ENCODE data around the gene APLN. TPM values are rescaled to one million over a fixed set of nuclear protein-coding genes. Genes with fewer than 3 reads are reported as not detected.

Gene APLN
- 1 to 10 TPM in 2 of 4 donors, not detected in 2; 1.3 to 2.6 TPM for total RNA-seq

DNA sequence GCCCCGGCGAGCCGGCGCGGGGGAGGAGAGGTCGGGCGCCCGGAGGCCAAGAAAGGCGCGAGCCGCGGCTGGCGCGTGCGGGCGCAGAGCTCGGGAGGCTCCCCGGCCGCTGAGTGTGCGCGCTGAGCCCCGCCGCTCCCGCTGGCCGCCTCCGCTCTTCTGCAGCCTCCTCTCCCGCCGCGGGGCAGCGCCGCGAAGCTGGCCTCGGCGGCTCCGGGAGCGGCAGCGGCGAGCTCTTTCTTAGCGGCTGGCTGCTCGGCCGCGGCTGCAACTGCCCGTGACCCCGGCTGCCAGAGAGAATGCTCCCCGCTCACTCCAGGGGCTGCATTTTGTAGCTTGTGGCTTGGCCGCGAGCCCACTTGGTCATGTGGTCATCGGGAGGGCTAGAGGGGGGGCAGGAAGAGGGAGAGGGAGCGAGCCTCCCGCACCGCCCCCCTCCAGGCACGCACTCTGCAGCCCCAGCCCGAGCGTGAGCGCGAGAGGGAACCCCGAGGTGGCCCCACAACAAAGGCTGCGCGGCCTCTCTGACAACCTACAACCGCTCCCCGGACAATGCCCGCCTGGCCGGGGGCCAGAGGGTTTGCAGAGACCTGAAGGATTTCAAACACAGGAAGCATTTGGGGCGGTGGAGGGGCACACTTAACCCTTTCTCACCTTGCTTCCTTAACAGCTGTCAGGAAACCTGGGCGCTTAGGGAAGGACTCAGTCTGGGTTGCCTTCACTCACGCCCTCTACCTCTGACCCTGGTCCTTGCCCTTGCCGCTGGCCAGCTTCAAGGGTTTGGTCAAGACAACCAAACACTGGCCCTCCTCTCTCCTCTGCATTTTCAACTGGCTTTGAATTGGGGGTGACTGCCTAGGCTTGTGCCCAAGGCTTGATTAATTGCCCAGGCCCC is at the start of gene APLN:
APLN (minus strand) TSS at position 305 of the 895 bp plus-strand sequence. CDS start 326 bp downstream, outside the sequence.
- H3K27me3 ChIP-seq, result no peaks in the 10 kb centered on the region
- peak; percentile 40 to 55 for DNase-seq
- intact Hi-C loops (cut with DNase I; ENCODE audit: low total_unique reads), result no loop called here
- H3K27ac ChIP-seq, result no peak within 1 kb of the TSS
- H3K36me3 ChIP-seq, result no peaks in the 10 kb centered on the region
- TF ChIP-seq, protein P1, sequence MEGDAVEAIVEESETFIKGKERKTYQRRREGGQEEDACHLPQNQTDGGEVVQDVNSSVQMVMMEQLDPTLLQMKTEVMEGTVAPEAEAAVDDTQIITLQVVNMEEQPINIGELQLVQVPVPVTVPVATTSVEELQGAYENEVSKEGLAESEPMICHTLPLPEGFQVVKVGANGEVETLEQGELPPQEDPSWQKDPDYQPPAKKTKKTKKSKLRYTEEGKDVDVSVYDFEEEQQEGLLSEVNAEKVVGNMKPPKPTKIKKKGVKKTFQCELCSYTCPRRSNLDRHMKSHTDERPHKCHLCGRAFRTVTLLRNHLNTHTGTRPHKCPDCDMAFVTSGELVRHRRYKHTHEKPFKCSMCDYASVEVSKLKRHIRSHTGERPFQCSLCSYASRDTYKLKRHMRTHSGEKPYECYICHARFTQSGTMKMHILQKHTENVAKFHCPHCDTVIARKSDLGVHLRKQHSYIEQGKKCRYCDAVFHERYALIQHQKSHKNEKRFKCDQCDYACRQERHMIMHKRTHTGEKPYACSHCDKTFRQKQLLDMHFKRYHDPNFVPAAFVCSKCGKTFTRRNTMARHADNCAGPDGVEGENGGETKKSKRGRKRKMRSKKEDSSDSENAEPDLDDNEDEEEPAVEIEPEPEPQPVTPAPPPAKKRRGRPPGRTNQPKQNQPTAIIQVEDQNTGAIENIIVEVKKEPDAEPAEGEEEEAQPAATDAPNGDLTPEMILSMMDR (IDR thresholded peaks at IDR 0.05), result no peak
- TF ChIP-seq POLR2A (IDR thresholded peaks at IDR 0.05), result no peak
- H3K4me3 ChIP-seq, result peak within 1 kb of the TSS; percentile 23 to 32
- no peaks in the 10 kb centered on the region for H3K9me3 ChIP-seq
- no peaks in the 10 kb centered on the region for H3K4me1 ChIP-seq

- Histone ChIP-seq H3K27me3 (no peaks in the 10 kb centered on the region), H3K9me3 (peaks cover 0 to 3% of the 10 kb centered on the region in 2 donors), H3K36me3 (no peaks in the 10 kb centered on the region), H3K4me3 (no peak overlapping the region), H3K4me1 (no peaks in the 10 kb centered on the region), H3K27ac (no peak overlapping the region)
- TF ChIP-seq, protein P1 (IDR thresholded peaks at IDR 0.05), result no peak
- DNase-seq, result no peak
- intact Hi-C loops (cut with DNase I; ENCODE audit: low total_unique reads), result no loop called here
Observed at GRCh38 chrX:129704491-129704890, 49.7 kb upstream of the APLN start.

- Histone ChIP-seq H3K27ac (peak overlapping the region in 1 of 2 donors; percentile 47), H3K36me3 (no peaks in the 10 kb centered on the region), H3K9me3 (no peaks in the 10 kb centered on the region), H3K27me3 (no peaks in the 10 kb centered on the region), H3K4me3 (no peak overlapping the region), H3K4me1 (no peaks in the 10 kb centered on the region)
- intact Hi-C loops (cut with DNase I; ENCODE audit: low total_unique reads), result no loop called here
- DNase-seq, result peak; percentile 75 to 83
- no peak for TF ChIP-seq POLR2A (IDR thresholded peaks at IDR 0.05)
- TF ChIP-seq, protein P1 (IDR thresholded peaks at IDR 0.05), result no peak
Observed at GRCh38 chrX:129701624-129702069, 46.9 kb upstream of the APLN start.

GRCh38 chrX:129700536-129700935 is 45.8 kb upstream of the APLN start:
- Histone ChIP-seq H3K4me3 (no peak overlapping the region), H3K27me3 (no peaks in the 10 kb centered on the region), H3K36me3 (no peaks in the 10 kb centered on the region), H3K27ac (no peak overlapping the region), H3K4me1 (no peaks in the 10 kb centered on the region), H3K9me3 (no peaks in the 10 kb centered on the region)
- no peak for DNase-seq
- intact Hi-C loops (cut with DNase I; ENCODE audit: low total_unique reads), result no loop called here
- TF ChIP-seq POLR2A (IDR thresholded peaks at IDR 0.05), result no peak
- TF ChIP-seq, protein P1 (IDR thresholded peaks at IDR 0.05), result no peak

GRCh38 chrX:129698150-129698549 is 43.4 kb upstream of the APLN start:
- H3K36me3 ChIP-seq, result no peaks in the 10 kb centered on the region
- H3K27ac ChIP-seq, result no peak overlapping the region
- H3K9me3 ChIP-seq, result no peaks in the 10 kb centered on the region
- intact Hi-C loops (cut with DNase I; ENCODE audit: low total_unique reads), result no loop called here
- no peaks in the 10 kb centered on the region for H3K4me1 ChIP-seq
- TF ChIP-seq POLR2A (IDR thresholded peaks at IDR 0.05), result no peak
- TF ChIP-seq, protein P1 (IDR thresholded peaks at IDR 0.05), result no peak
- DNase-seq, result no peak
- H3K27me3 ChIP-seq, result no peaks in the 10 kb centered on the region
- no peak overlapping the region for H3K4me3 ChIP-seq
